ENCODE results near the gene VN1R5. TPM values are rescaled to one million over a fixed set of nuclear protein-coding genes. Genes with fewer than 3 reads are reported as not detected.

Gene VN1R5
- total and polyA plus RNA-seq, 9 donors, result not detected

DNA sequence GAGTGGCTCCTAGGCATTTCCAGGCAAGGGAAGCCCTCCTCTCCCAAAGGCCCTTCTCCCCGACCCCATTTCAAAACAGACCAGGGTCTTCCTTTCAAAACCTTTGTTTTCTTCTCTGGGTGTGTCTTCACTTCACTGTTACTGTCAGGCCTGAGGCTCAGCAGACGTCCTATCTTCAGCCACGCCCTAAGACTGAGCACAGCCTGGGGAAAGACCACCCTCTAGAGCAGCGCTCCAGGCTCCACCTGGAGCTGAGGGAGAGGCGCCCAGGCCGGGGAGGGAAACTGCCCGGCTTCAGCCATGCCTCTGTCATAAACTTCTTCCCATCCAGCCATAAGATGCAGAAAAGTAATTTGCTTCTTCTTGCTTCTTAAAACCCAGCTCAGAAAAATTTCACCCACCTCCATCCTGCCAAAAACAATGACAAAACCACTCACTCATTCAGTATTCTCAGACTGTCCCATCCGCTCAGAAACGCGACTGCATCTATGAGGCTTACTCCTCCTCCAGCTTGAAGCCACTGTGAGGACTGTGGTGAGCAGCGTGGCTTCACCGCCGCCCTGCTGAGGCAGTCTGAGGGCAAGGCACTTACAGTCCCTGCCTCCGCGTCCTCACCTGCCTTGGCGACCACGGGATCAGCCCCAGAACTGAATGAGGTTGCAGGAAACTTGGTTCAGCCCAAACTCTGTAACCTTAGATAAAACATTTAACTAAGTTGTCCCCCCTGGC, 36.1 kb downstream of the VN1R5 start:
- no peak for TF ChIP-seq POLR2A (IDR thresholded peaks at IDR 0.05)
- TF ChIP-seq, protein P1, sequence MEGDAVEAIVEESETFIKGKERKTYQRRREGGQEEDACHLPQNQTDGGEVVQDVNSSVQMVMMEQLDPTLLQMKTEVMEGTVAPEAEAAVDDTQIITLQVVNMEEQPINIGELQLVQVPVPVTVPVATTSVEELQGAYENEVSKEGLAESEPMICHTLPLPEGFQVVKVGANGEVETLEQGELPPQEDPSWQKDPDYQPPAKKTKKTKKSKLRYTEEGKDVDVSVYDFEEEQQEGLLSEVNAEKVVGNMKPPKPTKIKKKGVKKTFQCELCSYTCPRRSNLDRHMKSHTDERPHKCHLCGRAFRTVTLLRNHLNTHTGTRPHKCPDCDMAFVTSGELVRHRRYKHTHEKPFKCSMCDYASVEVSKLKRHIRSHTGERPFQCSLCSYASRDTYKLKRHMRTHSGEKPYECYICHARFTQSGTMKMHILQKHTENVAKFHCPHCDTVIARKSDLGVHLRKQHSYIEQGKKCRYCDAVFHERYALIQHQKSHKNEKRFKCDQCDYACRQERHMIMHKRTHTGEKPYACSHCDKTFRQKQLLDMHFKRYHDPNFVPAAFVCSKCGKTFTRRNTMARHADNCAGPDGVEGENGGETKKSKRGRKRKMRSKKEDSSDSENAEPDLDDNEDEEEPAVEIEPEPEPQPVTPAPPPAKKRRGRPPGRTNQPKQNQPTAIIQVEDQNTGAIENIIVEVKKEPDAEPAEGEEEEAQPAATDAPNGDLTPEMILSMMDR (IDR thresholded peaks at IDR 0.05), result no peak
- TF ChIP-seq EP300 (IDR thresholded peaks at IDR 0.05), result no peak
- no peaks in the 10 kb centered on the region for H3K27me3 ChIP-seq
- DNase-seq, result no peak
- WGBS, 3 donors, result 60 to 72% (median 66%) methylated on average over 17 of the region's 17 CpGs
- no peaks in the 10 kb centered on the region for H3K9me3 ChIP-seq
- H3K4me1 ChIP-seq (ENCODE audit: insufficient read depth), result no peaks in the 10 kb centered on the region
- intact Hi-C loops (cut with DNase I), result no loop called here
- no peaks in the 10 kb centered on the region for H3K36me3 ChIP-seq
- no peak overlapping the region for H3K4me3 ChIP-seq
- no peak overlapping the region for H3K27ac ChIP-seq

GRCh38 chr1:247293047-247293446, 37.2 kb downstream of the VN1R5 start:
- intact Hi-C loops (cut with DNase I), result no loop called here
- H3K36me3 ChIP-seq, result no peaks in the 10 kb centered on the region
- H3K9me3 ChIP-seq, result no peaks in the 10 kb centered on the region
- H3K4me1 ChIP-seq (ENCODE audit: insufficient read depth), result no peaks in the 10 kb centered on the region
- no peak overlapping the region for H3K27ac ChIP-seq
- H3K4me3 ChIP-seq, result no peak overlapping the region
- 17 to 32% (median 26%) methylated on average over 7 of the region's 7 CpGs for WGBS, 3 donors
- DNase-seq, result no peak
- no peaks in the 10 kb centered on the region for H3K27me3 ChIP-seq
- no peak for TF ChIP-seq POLR2A (IDR thresholded peaks at IDR 0.05)
- TF ChIP-seq, protein P1 (IDR thresholded peaks at IDR 0.05), result no peak
- no peak for TF ChIP-seq EP300 (IDR thresholded peaks at IDR 0.05)

GRCh38 chr1:247294282-247294681, 38.4 kb downstream of the VN1R5 start:
- intact Hi-C loops (cut with DNase I), result no loop called here
- Histone ChIP-seq H3K4me1 (ENCODE audit: insufficient read depth) (no peaks in the 10 kb centered on the region), H3K36me3 (no peaks in the 10 kb centered on the region), H3K9me3 (no peaks in the 10 kb centered on the region), H3K4me3 (no peak overlapping the region), H3K27ac (no peak overlapping the region), H3K27me3 (no peaks in the 10 kb centered on the region)
- no peak for TF ChIP-seq EP300 (IDR thresholded peaks at IDR 0.05)
- DNase-seq, result no peak
- WGBS, 3 donors, result 41 to 57% (median 46%) methylated on average over 5 of the region's 5 CpGs

GRCh38 chr1:247295274-247295684, 39.4 kb downstream of the VN1R5 start:
- H3K27me3 ChIP-seq, result no peaks in the 10 kb centered on the region
- H3K27ac ChIP-seq, result no peak overlapping the region
- no peaks in the 10 kb centered on the region for H3K36me3 ChIP-seq
- H3K9me3 ChIP-seq, result no peaks in the 10 kb centered on the region
- WGBS, 3 donors, result 46 to 50% (median 48%) methylated on average over 6 of the region's 6 CpGs
- no peak for DNase-seq
- no peaks in the 10 kb centered on the region for H3K4me1 ChIP-seq (ENCODE audit: insufficient read depth)
- H3K4me3 ChIP-seq, result no peak overlapping the region
- TF ChIP-seq EP300 (IDR thresholded peaks at IDR 0.05) (no peak), POLR2A (IDR thresholded peaks at IDR 0.05) (no peak)
- TF ChIP-seq, protein P1 (IDR thresholded peaks at IDR 0.05), result no peak
- intact Hi-C loops (cut with DNase I), result no loop called here

DNA sequence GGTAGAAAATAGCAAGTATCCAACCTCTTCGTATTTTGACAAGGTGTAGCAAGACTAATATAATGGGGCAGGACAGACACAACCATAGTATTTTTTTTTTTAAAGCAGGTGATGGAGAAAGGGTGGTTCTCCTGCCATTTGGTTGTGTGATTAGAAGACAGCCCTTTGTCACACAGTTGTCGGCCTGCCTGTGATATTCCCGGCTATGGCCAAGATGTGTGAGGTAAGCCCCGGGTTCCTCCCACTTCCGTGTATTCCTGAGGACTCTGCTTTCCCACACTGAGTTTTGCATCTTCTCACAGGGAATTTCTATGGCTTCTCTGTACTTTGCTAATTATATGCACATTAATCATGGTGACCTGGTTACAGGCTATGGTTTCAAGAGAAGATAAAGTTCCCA, 39.9 kb downstream of the VN1R5 start:
- Histone ChIP-seq H3K4me1 (ENCODE audit: insufficient read depth) (no peaks in the 10 kb centered on the region), H3K27me3 (no peaks in the 10 kb centered on the region), H3K27ac (no peak overlapping the region), H3K36me3 (no peaks in the 10 kb centered on the region), H3K4me3 (no peak overlapping the region), H3K9me3 (no peaks in the 10 kb centered on the region)
- DNase-seq, result no peak
- intact Hi-C loops (cut with DNase I), result no loop called here
- WGBS, 3 donors, result 60 to 70% (median 69%) methylated on average over 5 of the region's 5 CpGs
- TF ChIP-seq EP300 (IDR thresholded peaks at IDR 0.05) (no peak), POLR2A (IDR thresholded peaks at IDR 0.05) (no peak)
- TF ChIP-seq, protein P1 (IDR thresholded peaks at IDR 0.05), result no peak
